SU-DHL-6 (cell line): Measurements from ENCODE around the gene PCDHB14.
"Not testable (repeated sequence)": the region's sequence is repeated elsewhere in the genome, so short reads cannot be mapped to it uniquely, and the experiment has no call there.

Experiments
- H2AFZ ChIP-seq: fragments of 200-600 bp; sonication (generic); 2 replicates; pipeline ENCODE4 v1.6.1; 2014; ENCODE audit warnings: low read depth, mild to moderate bottlenecking, moderate library complexity, mixed read lengths, antibody characterized with exemption, low read length; ENCODE audit not compliant: severe bottlenecking
- H3F3A ChIP-seq: fragments of 200-600 bp; shearing (Covaris generic); 2 replicates; pipeline ENCODE4 v1.6.0; 2016; ENCODE audit warnings: antibody characterized with exemption, mild to moderate bottlenecking; ENCODE audit not compliant: insufficient read depth
- H3K27ac ChIP-seq: fragments of 200-600 bp; sonication (generic); 2 replicates; pipeline ENCODE4 v1.5.1; 2016; ENCODE audit warnings: low read depth, mild to moderate bottlenecking, low read length, moderate library complexity, mixed read lengths
- H3K27me3 ChIP-seq: fragments of 200-600 bp; sonication (generic), shearing (Covaris generic); 2 replicates; pipeline ENCODE4 v1.6.0; 2014; ENCODE audit warnings: mild to moderate bottlenecking, low read length
- H3K36me3 ChIP-seq: fragments of 200-600 bp; sonication (generic); 2 replicates; pipeline ENCODE4 v1.6.1; 2014; ENCODE audit warnings: mild to moderate bottlenecking, low read length, mixed read lengths
- H3K4me2 ChIP-seq: fragments of 300-600, 200-600 bp; shearing (Covaris generic), sonication (generic); 2 replicates; pipeline ENCODE4 v1.6.0; 2014; ENCODE audit warnings: low read length, low read depth, mild to moderate bottlenecking; ENCODE audit not compliant: poor library complexity, severe bottlenecking
- H3K4me3 ChIP-seq: fragments of 200-600 bp; sonication (generic); 2 replicates; pipeline ENCODE4 v1.5.1; 2014; ENCODE audit warnings: antibody characterized with exemption, low read length, mild to moderate bottlenecking, mixed read lengths; ENCODE audit not compliant: insufficient read depth, poor library complexity, severe bottlenecking
- H3K79me2 ChIP-seq: fragments of 200-600 bp; sonication (generic); 2 replicates; pipeline ENCODE4 v1.6.1; 2014; ENCODE audit warnings: mild to moderate bottlenecking, low read length, moderate library complexity; ENCODE audit not compliant: insufficient read depth
- H3K9ac ChIP-seq: fragments of 200-600 bp; sonication (generic); 2 replicates; pipeline ENCODE4 v1.7.0; 2014; ENCODE audit warnings: mild to moderate bottlenecking, low read length
- H3K9me2 ChIP-seq: fragments of 200-600 bp; sonication (generic); replicated peaks from 2 replicates; pipeline ENCODE4 v1.6.1; 2014; ENCODE audit warnings: low read length; ENCODE audit not compliant: insufficient read depth
- H3K9me3 ChIP-seq: fragments of 200-600 bp; sonication (generic); 2 replicates; pipeline ENCODE4 v1.6.1; 2014; ENCODE audit warnings: low read length, mixed read lengths; ENCODE audit not compliant: insufficient read depth
- H4K20me1 ChIP-seq: fragments of 200-600 bp; sonication (generic); 2 replicates; pipeline ENCODE4 v1.6.1; 2014; ENCODE audit warnings: low read depth, mild to moderate bottlenecking, antibody characterized with exemption, low read length, moderate library complexity, mixed read lengths
- EZH2phosphoT487 ChIP-seq: fragments of 200-600 bp; sonication (generic), shearing (Covaris generic); conservative IDR thresholded peaks from 2 replicates; pipeline ENCODE4 v1.6.1; 2018; ENCODE audit warnings: mild to moderate bottlenecking, antibody characterized with exemption, low read length, moderate library complexity, mixed read lengths
- TF ChIP-seq, protein P1 (sequence below): fragments of 200-600 bp; sonication (generic); IDR thresholded peaks from one replicate; pipeline ENCODE4 v1.5.1; 2017; ENCODE audit warnings: antibody characterized with exemption, mild to moderate bottlenecking, low read length, moderate library complexity; ENCODE audit not compliant: insufficient read depth, poor library complexity, severe bottlenecking

PCDHB14 gene

GRCh38 chr5:141241496-141241895 lies 18.4 kb downstream of the PCDHB14 start:
- Histone ChIP-seq H3F3A (no peaks in the 10 kb centered on the region), H3K36me3 (no peaks in the 10 kb centered on the region), H3K9me3 (peaks cover 13% of the 10 kb centered on the region; the same call in 1 of the 2 replicates), H3K79me2 (no peaks in the 10 kb centered on the region), H3K4me2 (no peak overlapping the region), H3K9ac (no peak overlapping the region), H4K20me1 (no peaks in the 10 kb centered on the region), H3K9me2 (no peaks in the 10 kb centered on the region), H3K4me3 (no peak overlapping the region), H3K27ac (no peak overlapping the region), H2AFZ (no peak overlapping the region), H3K27me3 (no peaks in the 10 kb centered on the region)
- TF ChIP-seq, protein P1, sequence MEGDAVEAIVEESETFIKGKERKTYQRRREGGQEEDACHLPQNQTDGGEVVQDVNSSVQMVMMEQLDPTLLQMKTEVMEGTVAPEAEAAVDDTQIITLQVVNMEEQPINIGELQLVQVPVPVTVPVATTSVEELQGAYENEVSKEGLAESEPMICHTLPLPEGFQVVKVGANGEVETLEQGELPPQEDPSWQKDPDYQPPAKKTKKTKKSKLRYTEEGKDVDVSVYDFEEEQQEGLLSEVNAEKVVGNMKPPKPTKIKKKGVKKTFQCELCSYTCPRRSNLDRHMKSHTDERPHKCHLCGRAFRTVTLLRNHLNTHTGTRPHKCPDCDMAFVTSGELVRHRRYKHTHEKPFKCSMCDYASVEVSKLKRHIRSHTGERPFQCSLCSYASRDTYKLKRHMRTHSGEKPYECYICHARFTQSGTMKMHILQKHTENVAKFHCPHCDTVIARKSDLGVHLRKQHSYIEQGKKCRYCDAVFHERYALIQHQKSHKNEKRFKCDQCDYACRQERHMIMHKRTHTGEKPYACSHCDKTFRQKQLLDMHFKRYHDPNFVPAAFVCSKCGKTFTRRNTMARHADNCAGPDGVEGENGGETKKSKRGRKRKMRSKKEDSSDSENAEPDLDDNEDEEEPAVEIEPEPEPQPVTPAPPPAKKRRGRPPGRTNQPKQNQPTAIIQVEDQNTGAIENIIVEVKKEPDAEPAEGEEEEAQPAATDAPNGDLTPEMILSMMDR: no peak
- TF ChIP-seq EZH2phosphoT487: no peak

- no peaks in the 10 kb centered on the region for H3K36me3 ChIP-seq
- H4K20me1 ChIP-seq: no peaks in the 10 kb centered on the region
- H3F3A ChIP-seq: no peaks in the 10 kb centered on the region
- no peak within 1 kb of the TSS for H3K27ac ChIP-seq
- H3K9me2 ChIP-seq: no peaks in the 10 kb centered on the region
- no peak within 1 kb of the TSS for H3K4me3 ChIP-seq
- no peak within 1 kb of the TSS for H3K4me2 ChIP-seq
- peaks cover 14% of the 10 kb centered on the region; the same call in 1 of the 2 replicates for H3K9me3 ChIP-seq
- TF ChIP-seq, protein P1: no peak
- no peak for TF ChIP-seq EZH2phosphoT487
- no peak within 1 kb of the TSS for H3K9ac ChIP-seq
- no peaks in the 10 kb centered on the region for H3K79me2 ChIP-seq
- H3K27me3 ChIP-seq: no peaks in the 10 kb centered on the region
- H2AFZ ChIP-seq: no peak within 1 kb of the TSS
Measured at GRCh38 chr5:141245250-141245717, 22.1 kb downstream of the PCDHB14 start, which contains the start of gene PCDHB15. Gene PCDHB15, plus strand, starts transcription at chr5:141245395. Its CDS starts 184 bp downstream, at chr5:141245579.

GRCh38 chr5:141246971-141247370 lies 23.8 kb downstream of the PCDHB14 start:
- H2AFZ ChIP-seq, H3K79me2 ChIP-seq, H3K4me3 ChIP-seq, H3K4me2 ChIP-seq, H4K20me1 ChIP-seq, H3K27me3 ChIP-seq, H3K9ac ChIP-seq, H3K36me3 ChIP-seq, H3F3A ChIP-seq, H3K9me2 ChIP-seq, H3K27ac ChIP-seq: not testable (repeated sequence)
- peaks cover 30% of the 10 kb centered on the region; the same call in 1 of the 2 replicates for H3K9me3 ChIP-seq

GRCh38 chr5:141247434-141247833 lies 24.3 kb downstream of the PCDHB14 start:
- H2AFZ ChIP-seq, H3K79me2 ChIP-seq, H3K9me2 ChIP-seq, H4K20me1 ChIP-seq, H3K27ac ChIP-seq, H3K4me3 ChIP-seq, H3K27me3 ChIP-seq, H3K4me2 ChIP-seq, H3K9ac ChIP-seq, H3K36me3 ChIP-seq, H3F3A ChIP-seq: not testable (repeated sequence)
- peaks cover 30% of the 10 kb centered on the region; the same call in 1 of the 2 replicates for H3K9me3 ChIP-seq
